HepG2 (cell line): ENCODE data around the gene MSI2. TPM values are rescaled to one million over a fixed set of nuclear protein-coding genes. Genes with fewer than 3 reads are reported as not detected.

ENCODE experiments used
- CC2D1A ChIP-seq: sonication (generic); formaldehyde crosslinking; IDR thresholded peaks from 2 replicates; pipeline ENCODE4 v1.8.1; 2023; ENCODE audit warnings: mild to moderate bottlenecking, missing genetic modification reagents
- EHMT2 ChIP-seq: fragments of 200-600 bp; sonication (generic); IDR thresholded peaks from 2 replicates; pipeline ENCODE4 v1.7.0; 2017; ENCODE audit warnings: antibody characterized with exemption, low read depth, low read length, borderline replicate concordance
- ELK4 ChIP-seq: sonication (generic); formaldehyde crosslinking; IDR thresholded peaks from 2 replicates; pipeline ENCODE4 v1.9.0; 2021; ENCODE audit warnings: missing genetic modification reagents, borderline replicate concordance
- ERF ChIP-seq: IDR thresholded peaks from 2 replicates; pipeline ENCODE4 v1.6.1; 2018; ENCODE audit warnings: missing biosample characterization, missing genetic modification reagents
- GZF1 ChIP-seq: sonication (generic); formaldehyde crosslinking; IDR thresholded peaks from 2 replicates; pipeline ENCODE4 v1.5.1; 2020; ENCODE audit warnings: mild to moderate bottlenecking, missing genetic modification reagents
- HNF4A ChIP-seq: sonication (generic); formaldehyde crosslinking; IDR thresholded peaks from 2 replicates; pipeline ENCODE4 v1.4.0; 2020; ENCODE audit warnings: missing genetic modification reagents
- HNRNPUL1 ChIP-seq: fragments of 200-400 bp; formaldehyde crosslinking; IDR thresholded peaks from 2 replicates; pipeline ENCODE4 v1.6.1; 2017; ENCODE audit warnings: low read depth, mild to moderate bottlenecking, low read length, moderate library complexity
- KLF13 ChIP-seq: sonication (generic); formaldehyde crosslinking; IDR thresholded peaks from 2 replicates; pipeline ENCODE4 v1.4.0; 2020; ENCODE audit warnings: mild to moderate bottlenecking, missing genetic modification reagents
- NAIF1 ChIP-seq: sonication (generic); formaldehyde crosslinking; IDR thresholded peaks from 2 replicates; pipeline ENCODE4 v1.5.0; 2020; ENCODE audit warnings: mild to moderate bottlenecking, missing genetic modification reagents, borderline replicate concordance
- NR0B2 ChIP-seq: sonication (generic); formaldehyde crosslinking; IDR thresholded peaks from 2 replicates; pipeline ENCODE4 v1.4.0; 2020; ENCODE audit warnings: mild to moderate bottlenecking, missing genetic modification reagents
- RAD51 ChIP-seq: fragments of 450-650 bp; IDR thresholded peaks from 2 replicates; pipeline ENCODE4 v1.6.1; 2016; ENCODE audit warnings: borderline replicate concordance
- RNF2 ChIP-seq: fragments of 450-650 bp; conservative IDR thresholded peaks from 2 replicates; pipeline ENCODE4 v1.6.1; 2016; ENCODE audit warnings: low read depth
- SALL2 ChIP-seq: sonication (generic); formaldehyde crosslinking; IDR thresholded peaks from 2 replicates; pipeline ENCODE4 v1.8.1; 2023; ENCODE audit warnings: mild to moderate bottlenecking, missing genetic modification reagents, inconsistent platforms
- SATB2 ChIP-seq: sonication (generic); formaldehyde crosslinking; IDR thresholded peaks from 2 replicates; pipeline ENCODE4 v1.5.0; 2020; ENCODE audit warnings: missing genetic modification reagents
- SIN3A ChIP-seq: IDR thresholded peaks from 2 replicates; pipeline ENCODE4 v1.6.1; 2011; ENCODE audit warnings: low read depth, mild to moderate bottlenecking, control low read depth, low read length, borderline replicate concordance
- SP1 ChIP-seq, 2 experiments: fragments of 450-650 bp in 1 of 2; sonication (generic) in 1 of 2; formaldehyde crosslinking in 1 of 2; IDR thresholded peaks; 2 replicates each; pipeline versions ENCODE4 v1.4.0 to v1.6.1; 2016 to 2020; ENCODE audit warnings: missing genetic modification reagents in 1 of 2
- ZBTB25 ChIP-seq: IDR thresholded peaks from 2 replicates; pipeline ENCODE4 v1.6.1; 2018; ENCODE audit warnings: missing genetic modification reagents
- ZBTB42 ChIP-seq: sonication (generic); formaldehyde crosslinking; IDR thresholded peaks from 2 replicates; pipeline ENCODE4 v1.5.0; 2020; ENCODE audit warnings: mild to moderate bottlenecking, missing genetic modification reagents
- ZGPAT ChIP-seq: IDR thresholded peaks from 2 replicates; pipeline ENCODE4 v1.6.1; 2016; ENCODE audit warnings: mild to moderate bottlenecking
- ZNF143 ChIP-seq: sonication (generic); formaldehyde crosslinking; IDR thresholded peaks from 2 replicates; pipeline ENCODE4 v1.4.0; 2020; ENCODE audit warnings: missing genetic modification reagents
- ZNF234 ChIP-seq: sonication (generic); formaldehyde crosslinking; conservative IDR thresholded peaks from 2 replicates; pipeline ENCODE4 v1.5.1; 2020; ENCODE audit warnings: mild to moderate bottlenecking, missing genetic modification reagents
- ZNF282 ChIP-seq: fragments of 450-650 bp; IDR thresholded peaks from 2 replicates; pipeline ENCODE4 v1.6.1; 2018; ENCODE audit not compliant: partially characterized antibody
- ZNF292 ChIP-seq: sonication (generic); formaldehyde crosslinking; IDR thresholded peaks from 2 replicates; pipeline ENCODE4 v1.8.1; 2022; ENCODE audit warnings: mild to moderate bottlenecking, low read depth, missing genetic modification reagents, borderline replicate concordance
- ZNF30 ChIP-seq: sonication (generic); formaldehyde crosslinking; IDR thresholded peaks from 2 replicates; pipeline ENCODE4 v1.5.0; 2020; ENCODE audit warnings: mild to moderate bottlenecking, missing genetic modification reagents
- ZNF605 ChIP-seq: sonication (generic); formaldehyde crosslinking; IDR thresholded peaks from 2 replicates; pipeline ENCODE4 v1.8.0; 2022; ENCODE audit warnings: mild to moderate bottlenecking, missing genetic modification reagents
- ZNF672 ChIP-seq: sonication (generic); formaldehyde crosslinking; IDR thresholded peaks from 2 replicates; pipeline ENCODE4 v1.8.1; 2022; ENCODE audit warnings: missing genetic modification reagents
- ZNF782 ChIP-seq: sonication (generic); formaldehyde crosslinking; IDR thresholded peaks from 2 replicates; pipeline ENCODE4 v1.4.0; 2020; ENCODE audit warnings: missing genetic modification reagents, mild to moderate bottlenecking, borderline replicate concordance
- ZSCAN31 ChIP-seq: sonication (generic); formaldehyde crosslinking; IDR thresholded peaks from 2 replicates; pipeline ENCODE4 v1.5.0; 2020; ENCODE audit warnings: low read depth, mild to moderate bottlenecking, missing genetic modification reagents
- polyA plus RNA-seq, 8 experiments: library from polyadenylated mRNA; depleted of rRNA in 3 of 8; stranded (reverse) in 7 of 8; unstranded in 1 of 8; fragments of >200 nt; fragmentation: Illumina TruSeq in 4 of 8; extraction: Trizol in 4 of 8; gene quantifications; 2 replicates each; pipeline versions ENCODE4 v1.2.1 to v1.2.3, GENCODE V29; 2011 to 2016; ENCODE audit warnings: low read depth in 4 of 8, missing spikeins in 1 of 8, mixed read lengths in 1 of 8; ENCODE audit not compliant: insufficient read depth in 1 of 8
- total RNA-seq, 5 experiments: library from RNA; depleted of rRNA; stranded (reverse); fragments of >200 nt; fragmentation: Illumina TruSeq; extraction: Trizol; gene quantifications; 2 replicates each; pipeline ENCODE4 v1.2.3, GENCODE V29; 2016; ENCODE audit warnings: low read depth in 1 of 5

Gene MSI2
- total and polyA plus RNA-seq, 2 of the 13 experiments (the other 11 are each of a cell fraction or from before 2014, with no cell fraction given), result 77.5 to 78.4 TPM

GRCh38 chr17:57407287-57408070 lies 151.2 kb downstream of the MSI2 start (continued):
- TF ChIP-seq ZBTB25 (CRISPR knock-in tag) (peak; percentile 39), NAIF1 (CRISPR knock-in tag) (no peak; the same call in 1 of the 2 replicates), SIN3A (0 out of 2 replicates have a peak, but pooled peaks have one; percentile 37), ZSCAN31 (CRISPR knock-in tag) (no peak; the same call in 1 of the 2 replicates), SALL2 (CRISPR knock-in tag) (0 out of 2 replicates have a peak, but pooled peaks have one; percentile 54), ZBTB42 (CRISPR knock-in tag) (no peak), ZNF672 (CRISPR knock-in tag) (no peak), ERF (CRISPR knock-in tag) (no peak; the same call in 1 of the 2 replicates), KLF13 (CRISPR knock-in tag) (no peak), SATB2 (CRISPR knock-in tag) (0 out of 2 replicates have a peak, but pooled peaks have one; percentile 69), ZNF143 (CRISPR knock-in tag) (peak; percentile 77), HNF4A (CRISPR knock-in tag) (peak; percentile 82), ZNF30 (no peak), SP1 (IDR thresholded peaks at IDR 0.05) (no peak), SP1 (CRISPR knock-in tag; IDR thresholded peaks at IDR 0.05) (no peak), NR0B2 (no peak), ZNF605 (CRISPR knock-in tag) (no peak), ELK4 (CRISPR knock-in tag) (no peak), ZGPAT (peak; percentile 69; the same call in 1 of the 2 replicates), ZNF282 (no peak), EHMT2 (no peak), RNF2 (no peak), RAD51 (no peak), CC2D1A (CRISPR knock-in tag) (peak; percentile 92), ZNF234 (CRISPR knock-in tag) (no peak), ZNF292 (CRISPR knock-in tag) (peak; percentile 79; the same call in 1 of the 2 replicates), ZNF782 (CRISPR knock-in tag) (no peak), GZF1 (CRISPR knock-in tag) (no peak), HNRNPUL1 (no peak)
